Head of caudate nucleus (tissue), 42 donors: ENCODE results near the gene PSMD1.
"Not testable (repeated sequence)": the region's sequence is repeated elsewhere in the genome, so short reads cannot be mapped to it uniquely, and the experiment has no call there.

Experiments
- DNase-seq, 42 donors: peaks; one replicate each; pipeline versions ENCODE4 v3.0.0 to v3.0.0-alpha.2; 2020 to 2021; ENCODE audit warnings: mixed read lengths in 7 of 42
- intact Hi-C: fragments of 100-400 bp; cut with DNase I; formaldehyde crosslinking; loops from one replicate; pipeline ENCODE4 v1.15.0; 2022

PSMD1 gene

GRCh38 chr2:231168460-231169139, 111.9 kb downstream of the PSMD1 start:
- intact Hi-C loops = no loop called here

DNA sequence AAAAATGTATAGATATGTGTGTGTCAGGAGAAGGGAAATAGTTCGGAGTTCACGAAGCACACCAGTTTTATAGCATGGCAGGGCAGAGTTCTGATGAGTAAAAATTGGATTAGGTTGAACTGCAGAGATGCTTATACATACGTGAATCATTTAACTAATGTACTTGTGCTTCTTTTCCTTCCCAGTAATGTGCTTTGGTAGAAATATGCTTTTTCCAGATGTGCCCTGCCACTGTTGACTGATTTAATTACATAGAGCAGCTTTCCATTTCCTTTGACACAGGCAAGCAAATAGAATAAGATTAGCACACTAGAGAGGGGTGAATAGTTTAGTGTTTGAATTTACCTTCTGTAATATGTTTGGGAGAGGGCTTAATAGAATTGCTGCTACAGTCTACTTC, 112.8 kb downstream of the PSMD1 start:
- no peak for DNase-seq
- intact Hi-C loops = no loop called here

More at GRCh38 chr2:231168460-231169139, 111.9 kb downstream of the PSMD1 start:
- no peak for DNase-seq

DNA sequence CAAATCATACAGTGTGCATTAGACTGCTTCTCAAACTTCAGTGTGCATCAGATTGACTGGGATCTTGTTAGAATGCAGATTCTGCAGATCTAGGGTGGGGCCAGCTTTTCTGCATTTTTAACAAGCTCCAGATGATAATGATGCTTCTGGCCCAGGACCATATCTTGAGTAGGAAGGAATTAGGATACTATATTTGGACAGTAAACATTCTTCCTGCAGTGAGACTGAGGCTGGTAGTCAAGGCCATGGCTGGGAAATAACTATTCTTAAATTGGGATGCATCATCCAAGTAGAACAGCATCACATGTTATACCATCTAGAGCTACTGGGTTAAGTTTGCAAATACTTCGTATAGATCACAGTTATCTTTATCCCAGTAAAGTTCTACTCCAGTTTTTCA, 113.4 kb downstream of the PSMD1 start:
- intact Hi-C loops = no loop called here

GRCh38 chr2:231172025-231172424, 115.4 kb downstream of the PSMD1 start:
- intact Hi-C loops = no loop called here
- DNase-seq = peak in 6 of 42 donors; percentile 12 to 39 (median 22)

More for the DNA sequence above, 113.4 kb downstream of the PSMD1 start:
- no peak for DNase-seq

GRCh38 chr2:231174211-231174651, 117.6 kb downstream of the PSMD1 start:
- no peak for DNase-seq
- intact Hi-C loops = no loop called here

- DNase-seq = no peak
- intact Hi-C loops = no loop called here
Observed at GRCh38 chr2:231176066-231176465, 119.4 kb downstream of the PSMD1 start.

GRCh38 chr2:231177156-231178025, 120.7 kb downstream of the PSMD1 start:
- DNase-seq = no peak
- intact Hi-C loops = no loop called here

- intact Hi-C loops = not testable (repeated sequence)
Observed at GRCh38 chr2:231178805-231179204, 122.1 kb downstream of the PSMD1 start.

GRCh38 chr2:231181860-231182512, 125.3 kb downstream of the PSMD1 start:
- DNase-seq = peak in 20 of 42 donors; percentile 20 to 66 (median 34)
- intact Hi-C loops = no loop called here

More at GRCh38 chr2:231178805-231179204, 122.1 kb downstream of the PSMD1 start:
- not testable (repeated sequence) for DNase-seq

DNA sequence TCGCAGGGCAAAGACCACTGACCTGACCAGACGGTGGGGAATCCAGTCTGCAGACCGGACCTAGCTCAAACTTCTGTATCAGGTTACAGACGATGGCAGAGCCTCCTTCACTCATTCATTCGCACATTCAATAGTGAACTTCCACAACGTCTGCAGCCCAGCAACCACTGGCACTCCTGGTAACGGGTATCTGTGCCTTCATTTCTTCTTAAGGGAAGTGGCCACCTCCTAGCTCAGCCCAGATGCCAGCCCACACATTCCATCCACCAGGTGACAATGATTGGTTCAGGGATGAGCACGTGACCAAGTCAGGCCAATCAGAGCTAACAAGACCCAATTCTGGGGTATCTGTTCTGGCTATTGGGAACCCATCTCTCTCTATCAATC, 125.8 kb downstream of the PSMD1 start:
- intact Hi-C loops = no loop called here
- no peak for DNase-seq

GRCh38 chr2:231183851-231184250, 127.2 kb downstream of the PSMD1 start:
- intact Hi-C loops = no loop called here
- no peak for DNase-seq

DNA sequence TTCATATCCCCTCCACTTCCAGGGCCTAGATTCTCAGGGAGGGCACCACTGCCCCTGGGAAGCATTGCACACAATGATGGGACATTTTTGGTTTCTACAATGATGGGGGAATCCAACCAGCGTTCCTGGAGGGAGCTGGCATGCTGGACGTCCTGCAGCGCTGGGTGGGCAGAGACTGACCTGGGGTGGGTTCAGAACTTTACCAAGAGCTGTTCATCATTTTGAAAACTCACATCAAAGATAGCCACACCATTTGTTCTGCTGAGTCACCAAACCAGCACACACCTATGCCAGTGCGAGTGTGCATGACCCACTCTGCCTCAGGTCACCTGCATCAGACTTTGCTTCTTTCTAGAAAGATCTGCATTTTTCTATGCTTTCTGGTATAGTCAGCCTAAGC, 127.7 kb downstream of the PSMD1 start:
- intact Hi-C loops = no loop called here
- DNase-seq = peak in 1 of 42 donors; percentile 28

DNA sequence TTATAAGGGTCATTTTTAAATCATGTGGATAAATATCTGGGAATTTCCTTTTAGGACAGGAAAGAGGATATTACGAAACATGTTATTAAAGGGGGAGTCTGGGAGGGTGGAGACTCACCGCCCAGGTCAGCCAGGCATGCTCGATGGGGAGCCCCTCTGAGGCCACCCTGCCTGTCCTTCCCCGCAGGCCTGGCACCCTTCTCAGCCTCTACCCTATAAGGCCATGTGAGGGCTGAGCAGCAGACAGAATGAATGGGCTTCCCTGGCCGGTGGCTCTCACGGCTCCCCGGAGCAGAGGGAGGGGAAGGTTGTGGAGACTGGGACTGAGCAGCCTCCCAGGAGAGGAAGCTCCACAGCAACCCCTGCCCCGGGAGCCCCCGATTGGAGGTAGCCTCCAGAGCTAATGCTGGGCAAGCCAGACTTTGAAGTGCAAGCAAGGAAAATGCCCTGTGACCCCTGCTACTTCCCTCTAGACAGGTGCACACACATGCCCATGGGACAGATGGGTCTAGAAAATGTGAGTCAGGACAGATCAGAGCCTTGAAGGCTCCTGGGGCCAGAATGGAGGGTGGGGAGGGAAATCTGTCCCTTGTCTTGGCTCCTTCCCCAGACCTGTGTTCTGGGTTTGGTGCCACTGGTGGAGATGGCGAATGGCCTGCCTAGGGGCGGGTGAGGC, 128.5 kb downstream of the PSMD1 start:
- peak in 1 of 42 donors; percentile 34 for DNase-seq
- intact Hi-C loops = no loop called here

DNA sequence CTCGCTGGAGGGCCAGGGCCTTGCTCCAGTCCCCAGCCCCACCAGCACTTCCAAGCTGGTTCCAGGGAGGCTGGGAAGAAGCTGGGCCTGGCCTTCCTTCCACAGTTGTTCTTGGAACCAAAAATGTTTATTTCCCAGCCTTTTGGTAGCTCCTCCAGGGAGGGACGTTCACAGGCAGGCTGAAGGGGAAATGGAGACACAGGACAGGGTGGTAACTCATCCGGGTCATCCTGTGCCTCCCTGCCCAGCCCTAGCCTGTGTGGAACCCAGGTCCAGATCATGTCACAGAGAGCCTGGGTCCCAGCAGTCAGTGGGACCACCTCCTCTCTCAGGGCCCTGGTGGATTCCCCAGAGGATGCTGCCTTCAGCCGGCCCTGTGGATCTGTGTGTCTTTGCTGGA, 129.2 kb downstream of the PSMD1 start:
- intact Hi-C loops = no loop called here
- peak in 1 of 42 donors; percentile 30 for DNase-seq

- intact Hi-C loops = no loop called here
- DNase-seq = no peak
Observed at GRCh38 chr2:231186325-231186724, 129.7 kb downstream of the PSMD1 start.

DNA sequence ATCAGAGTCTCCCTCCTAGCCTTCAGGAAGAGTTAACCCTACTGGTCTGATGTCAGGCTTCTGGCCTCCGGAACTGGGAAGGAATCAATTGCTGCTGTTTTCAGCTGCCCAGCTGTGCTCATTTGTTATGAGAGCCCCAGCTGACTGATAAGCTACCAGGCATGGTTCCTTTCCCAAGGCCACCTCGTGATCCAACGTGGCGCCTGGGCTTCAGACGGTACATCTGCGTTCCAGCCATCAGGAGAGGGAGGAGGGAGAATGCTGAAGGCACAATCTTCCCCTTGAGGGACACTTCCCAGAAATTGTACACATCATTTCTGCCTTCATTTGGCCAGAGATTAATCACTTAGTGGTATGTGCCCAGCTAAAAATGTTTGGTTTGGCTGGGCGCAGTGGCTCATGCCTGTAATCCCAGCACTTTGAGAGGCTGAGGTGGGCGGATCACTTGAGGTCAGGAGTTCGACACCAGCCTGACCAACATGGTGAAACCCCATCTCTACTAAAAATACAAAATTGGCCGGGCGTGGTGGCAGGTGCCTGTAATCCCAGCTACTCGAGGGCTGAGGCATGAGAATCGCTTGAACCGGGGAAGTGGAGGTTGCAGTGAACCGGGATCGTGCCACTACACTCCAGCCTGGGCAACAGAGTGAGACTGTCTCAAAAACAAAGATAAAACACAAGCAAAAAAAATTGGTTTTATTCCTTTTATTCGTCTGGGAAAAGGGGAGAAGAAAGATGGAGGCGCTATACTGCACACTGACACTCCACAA, 131.3 kb downstream of the PSMD1 start:
- intact Hi-C loops = no loop called here
- DNase-seq = no peak

DNA sequence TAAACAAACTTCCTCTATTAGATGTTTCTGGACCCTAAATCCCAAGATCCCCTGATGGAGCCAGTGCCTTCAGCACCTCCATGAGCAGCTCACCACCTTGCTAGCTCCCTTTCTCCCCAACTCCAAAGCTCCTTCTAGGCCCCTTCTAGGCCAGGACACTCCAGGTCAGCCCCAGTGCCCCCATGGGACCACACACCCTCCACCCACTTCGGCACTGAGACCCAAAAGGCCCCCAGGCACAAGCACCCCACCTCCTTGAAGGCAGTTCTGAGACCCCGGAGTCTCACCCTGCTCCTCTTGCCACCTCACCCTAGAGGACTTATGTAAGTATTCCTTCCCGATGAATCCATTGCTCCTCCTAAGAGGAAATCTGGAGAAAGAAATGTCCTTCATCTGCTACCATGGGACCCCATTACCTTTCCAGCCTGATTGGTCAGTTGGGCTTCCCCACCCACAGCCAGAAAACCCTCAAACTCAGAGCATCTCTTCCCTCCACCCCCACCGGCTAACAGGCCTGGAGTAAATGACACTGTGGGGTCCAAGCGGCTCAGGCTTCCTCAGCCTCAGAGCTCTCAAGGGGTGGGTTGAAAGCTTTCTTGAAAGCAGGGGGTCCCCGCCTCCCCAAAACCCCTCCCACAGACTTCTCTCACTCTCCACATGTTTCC, 132.0 kb downstream of the PSMD1 start:
- DNase-seq = no peak
- intact Hi-C loops = no loop called here

- intact Hi-C loops = no loop called here
- DNase-seq = no peak
Observed at GRCh38 chr2:231189171-231189530, 132.5 kb downstream of the PSMD1 start.
